NOMO-1 (cell line): Measurements from ENCODE around the gene VKORC1.
A peak's percentile ranks its signal among the peaks of the same experiment; 100 is the strongest.

Experiments used
- DNase-seq, 2 experiments: peaks; one replicate each; lab custom pipeline; 2025; ENCODE audit not compliant: unreplicated experiment in 2 of 2; lab: John Stamatoyannopoulos, UW

The VKORC1 gene

GRCh38 chr16:31083981-31084380 lies 10.6 kb downstream of the VKORC1 start:
- no peak for DNase-seq

- DNase-seq = no peak
Measured at GRCh38 chr16:31083556-31083955, 11.0 kb downstream of the VKORC1 start.

GRCh38 chr16:31083081-31083480 lies 11.5 kb downstream of the VKORC1 start:
- DNase-seq = no peak

GRCh38 chr16:31082368-31083045 lies 12.1 kb downstream of the VKORC1 start:
- DNase-seq = no peak

GRCh38 chr16:31081428-31082351 lies 12.9 kb downstream of the VKORC1 start:
- DNase-seq = no peak

DNA sequence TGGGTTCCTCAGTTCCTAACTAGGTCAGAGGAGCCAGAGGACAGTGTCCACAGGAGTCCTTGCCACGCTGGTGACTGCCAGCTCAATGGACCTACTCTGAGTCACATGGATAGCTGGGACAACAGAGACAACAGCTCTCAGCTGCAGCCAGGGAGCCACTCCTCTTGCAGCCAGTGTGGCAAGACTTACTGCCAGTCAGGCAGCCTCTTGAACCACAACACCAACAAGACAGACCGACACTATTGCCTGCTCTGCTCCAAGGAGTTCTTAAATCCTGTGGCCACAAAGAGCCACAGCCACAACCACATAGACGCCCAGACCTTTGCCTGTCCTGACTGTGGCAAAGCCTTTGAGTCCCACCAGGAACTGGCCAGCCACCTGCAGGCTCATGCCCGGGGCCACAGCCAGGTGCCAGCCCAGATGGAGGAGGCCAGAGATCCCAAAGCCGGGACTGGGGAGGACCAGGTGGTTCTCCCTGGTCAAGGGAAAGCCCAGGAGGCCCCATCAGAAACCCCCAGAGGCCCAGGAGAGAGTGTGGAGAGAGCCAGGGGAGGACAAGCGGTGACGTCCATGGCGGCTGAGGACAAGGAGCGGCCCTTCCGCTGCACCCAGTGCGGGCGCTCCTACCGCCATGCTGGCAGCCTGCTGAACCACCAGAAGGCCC lies 13.7 kb downstream of the VKORC1 start:
- no peak for DNase-seq

- no peak for DNase-seq
Measured at GRCh38 chr16:31080035-31080629, 14.5 kb downstream of the VKORC1 start.

DNA sequence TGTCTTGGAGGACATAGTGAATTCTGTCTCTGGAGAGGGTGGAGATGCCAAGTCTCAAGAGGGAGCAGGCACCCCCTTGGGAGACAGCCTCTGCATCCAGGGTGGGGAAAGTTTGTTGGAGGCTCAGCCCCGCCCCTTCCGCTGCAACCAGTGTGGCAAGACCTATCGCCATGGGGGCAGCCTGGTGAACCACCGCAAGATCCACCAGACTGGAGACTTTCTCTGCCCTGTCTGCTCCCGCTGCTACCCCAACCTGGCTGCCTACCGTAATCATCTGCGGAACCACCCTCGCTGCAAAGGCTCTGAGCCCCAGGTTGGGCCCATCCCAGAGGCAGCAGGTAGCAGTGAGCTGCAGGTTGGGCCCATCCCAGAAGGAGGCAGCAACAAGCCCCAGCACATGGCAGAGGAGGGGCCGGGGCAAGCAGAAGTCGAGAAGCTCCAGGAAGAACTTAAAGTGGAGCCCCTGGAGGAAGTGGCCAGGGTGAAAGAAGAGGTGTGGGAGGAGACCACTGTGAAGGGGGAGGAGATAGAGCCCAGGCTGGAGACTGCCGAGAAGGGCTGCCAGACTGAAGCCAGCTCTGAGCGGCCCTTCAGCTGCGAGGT lies 15.2 kb downstream of the VKORC1 start:
- peak; percentile 81 for DNase-seq

- DNase-seq = no peak
Measured at GRCh38 chr16:31078597-31079341, 15.8 kb downstream of the VKORC1 start.

- DNase-seq = no peak
Measured at GRCh38 chr16:31077592-31078396, 16.8 kb downstream of the VKORC1 start.

DNA sequence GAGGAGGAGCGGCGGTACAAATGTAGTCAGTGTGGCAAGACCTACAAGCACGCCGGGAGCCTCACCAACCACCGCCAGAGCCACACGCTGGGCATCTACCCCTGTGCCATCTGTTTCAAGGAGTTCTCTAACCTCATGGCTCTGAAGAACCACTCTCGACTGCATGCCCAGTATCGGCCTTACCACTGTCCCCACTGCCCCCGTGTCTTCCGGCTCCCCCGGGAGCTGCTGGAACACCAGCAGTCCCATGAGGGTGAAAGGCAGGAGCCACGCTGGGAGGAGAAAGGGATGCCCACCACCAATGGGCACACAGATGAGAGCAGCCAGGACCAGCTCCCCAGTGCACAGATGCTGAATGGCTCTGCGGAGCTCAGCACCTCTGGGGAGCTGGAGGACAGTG lies 17.6 kb downstream of the VKORC1 start:
- DNase-seq = no peak

- DNase-seq = no peak
Measured at GRCh38 chr16:31076319-31076718, 18.3 kb downstream of the VKORC1 start.

- no peak for DNase-seq
Measured at GRCh38 chr16:31074814-31075183, 19.8 kb downstream of the VKORC1 start.

- DNase-seq = peak; percentile 99 to 100
Measured at GRCh38 chr16:31073970-31074813, 20.4 kb downstream of the VKORC1 start, which contains the start of the genes ZNF646 and ZNF668. ZNF646 (plus strand) TSS chr16:31074422; CDS start chr16:31076325, 1,903 bp downstream. ZNF668 (minus strand) TSS chr16:31074240; CDS start chr16:31064459, 9,781 bp downstream.

- DNase-seq = peak; percentile 75 to 78
Measured at GRCh38 chr16:31073142-31073969, 21.2 kb downstream of the VKORC1 start.

- DNase-seq = peak; percentile 16 to 39
Measured at GRCh38 chr16:31072540-31073141, 22.0 kb downstream of the VKORC1 start.

- DNase-seq = no peak
Measured at GRCh38 chr16:31071861-31072260, 22.7 kb downstream of the VKORC1 start.
